ENCODE measurements around the gene IQGAP2. TPM values are rescaled to one million over a fixed set of nuclear protein-coding genes. Genes with fewer than 3 reads are reported as not detected.

The IQGAP2 gene
- total RNA-seq, 6 donors from 2014 or later, result 24.3 to 57.6 (median 28.9) TPM

- no peak for TF ChIP-seq POLR2A (IDR thresholded peaks at IDR 0.05)
- TF ChIP-seq CTCF (IDR thresholded peaks at IDR 0.05), result no peak
- TF ChIP-seq EP300 (IDR thresholded peaks at IDR 0.05), result no peak
- DNase-seq (no peak), ATAC-seq (ENCODE audit: low FRiP score in 2 of 2) (no peak)
- H3K4me1 ChIP-seq, result no peaks in the 10 kb centered on the region
- no peaks in the 10 kb centered on the region for H3K9me3 ChIP-seq
- no peaks in the 10 kb centered on the region for H3K27me3 ChIP-seq
- H3K4me3 ChIP-seq, result no peak overlapping the region
- peaks cover 0 to 3% (median 0%) of the 10 kb centered on the region in 4 donors for H3K36me3 ChIP-seq
- H3K27ac ChIP-seq, result no peak overlapping the region
- WGBS, 2 donors, result 89 to 93% methylated on average over 2 of the region's 2 CpGs
Measured at GRCh38 chr5:76667495-76667894, 264.4 kb downstream of the IQGAP2 start.

- no peak for TF ChIP-seq POLR2AphosphoS5 (IDR thresholded peaks at IDR 0.05)
- TF ChIP-seq CTCF (IDR thresholded peaks at IDR 0.05), result no peak
- TF ChIP-seq POLR2A (IDR thresholded peaks at IDR 0.05), result no peak
- TF ChIP-seq EP300 (IDR thresholded peaks at IDR 0.05), result no peak
- 93 to 97% methylated on average over 5 of the region's 5 CpGs for WGBS, 2 donors
- Histone ChIP-seq H3K4me1 (no peaks in the 10 kb centered on the region), H3K36me3 (peaks cover 0 to 3% (median 0%) of the 10 kb centered on the region in 4 donors), H3K4me3 (no peak overlapping the region), H3K9me3 (no peaks in the 10 kb centered on the region), H3K27me3 (no peaks in the 10 kb centered on the region), H3K27ac (no peak overlapping the region)
- ATAC-seq (ENCODE audit: low FRiP score in 2 of 2), result no peak
- no peak for DNase-seq
Measured at GRCh38 chr5:76669245-76669644, 266.2 kb downstream of the IQGAP2 start.

- H3K36me3 ChIP-seq, result peaks cover 0 to 3% (median 0%) of the 10 kb centered on the region in 4 donors
- no peaks in the 10 kb centered on the region for H3K27me3 ChIP-seq
- H3K27ac ChIP-seq, result no peak overlapping the region
- no peak overlapping the region for H3K4me3 ChIP-seq
- DNase-seq (no peak), ATAC-seq (ENCODE audit: low FRiP score in 2 of 2) (no peak)
- TF ChIP-seq EP300 (IDR thresholded peaks at IDR 0.05), result no peak
- 63 to 89% methylated on average over 3 of the region's 3 CpGs for WGBS, 2 donors
- H3K4me1 ChIP-seq, result no peaks in the 10 kb centered on the region
- H3K9me3 ChIP-seq, result no peaks in the 10 kb centered on the region
Measured at GRCh38 chr5:76670508-76670907, 267.4 kb downstream of the IQGAP2 start.

GRCh38 chr5:76672242-76672641 lies 269.2 kb downstream of the IQGAP2 start:
- H3K9me3 ChIP-seq, result no peaks in the 10 kb centered on the region
- peaks cover 0 to 3% (median 0%) of the 10 kb centered on the region in 4 donors for H3K36me3 ChIP-seq
- WGBS, 2 donors, result 68 to 77% methylated on average over 2 of the region's 2 CpGs
- no peak overlapping the region for H3K27ac ChIP-seq
- H3K27me3 ChIP-seq, result no peaks in the 10 kb centered on the region
- TF ChIP-seq POLR2AphosphoS5 (IDR thresholded peaks at IDR 0.05), result no peak
- TF ChIP-seq POLR2A (IDR thresholded peaks at IDR 0.05), result no peak
- no peak for TF ChIP-seq EP300 (IDR thresholded peaks at IDR 0.05)
- no peak for TF ChIP-seq CTCF (IDR thresholded peaks at IDR 0.05)
- ATAC-seq (ENCODE audit: low FRiP score in 2 of 2), result no peak
- H3K4me1 ChIP-seq, result no peaks in the 10 kb centered on the region
- no peak for DNase-seq
- no peak overlapping the region for H3K4me3 ChIP-seq

GRCh38 chr5:76673125-76673524 lies 270.0 kb downstream of the IQGAP2 start:
- Histone ChIP-seq H3K27me3 (no peaks in the 10 kb centered on the region), H3K36me3 (peaks cover 0 to 3% (median 0%) of the 10 kb centered on the region in 4 donors), H3K4me1 (no peaks in the 10 kb centered on the region), H3K9me3 (no peaks in the 10 kb centered on the region), H3K27ac (no peak overlapping the region), H3K4me3 (no peak overlapping the region)
- DNase-seq, result no peak
- TF ChIP-seq EP300 (IDR thresholded peaks at IDR 0.05), result no peak
- TF ChIP-seq POLR2A (IDR thresholded peaks at IDR 0.05), result no peak
- no peak for TF ChIP-seq CTCF (IDR thresholded peaks at IDR 0.05)
- no peak for TF ChIP-seq POLR2AphosphoS5 (IDR thresholded peaks at IDR 0.05)
- no peak for ATAC-seq (ENCODE audit: low FRiP score in 2 of 2)
